Hematopoietic multipotent progenitor cell treated with erythropoietin and hydrocortisone succinate and interleukin-3 and kit ligand, for 17 days (in vitro differentiated cells): ENCODE results near the gene RECK.

Experiments used
- DNase-seq: peaks from one replicate; pipeline ENCODE4 v3.0.0-alpha.2; 2015; ENCODE audit warnings: low spot score

Gene RECK

DNA sequence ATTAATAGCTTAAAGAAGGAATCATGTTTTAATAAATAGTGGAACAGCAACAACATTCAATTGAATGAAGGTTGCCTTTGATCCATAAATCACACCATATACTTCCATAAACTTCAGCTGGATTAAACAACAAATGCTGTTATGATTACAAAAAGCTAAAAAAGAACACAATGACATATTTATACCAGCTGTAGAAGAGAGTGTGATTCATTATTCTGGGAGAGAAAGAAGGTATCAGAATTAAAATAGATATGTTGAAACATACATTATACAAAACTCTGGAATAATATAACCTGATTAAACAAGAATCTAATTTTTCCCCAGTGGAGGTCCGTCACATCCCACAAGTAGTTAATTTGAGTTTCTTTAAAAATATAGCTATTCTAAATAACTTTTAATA lies 7.5 kb upstream of the RECK start:
- DNase-seq = no peak

GRCh38 chr9:36029765-36030528 lies 6.8 kb upstream of the RECK start:
- DNase-seq = no peak

- no peak for DNase-seq
Measured at GRCh38 chr9:36030871-36031270, 5.8 kb upstream of the RECK start.

GRCh38 chr9:36031774-36032555 lies 4.7 kb upstream of the RECK start:
- DNase-seq = no peak

- DNase-seq = no peak
Measured at GRCh38 chr9:36033788-36034187, 2.9 kb upstream of the RECK start.

DNA sequence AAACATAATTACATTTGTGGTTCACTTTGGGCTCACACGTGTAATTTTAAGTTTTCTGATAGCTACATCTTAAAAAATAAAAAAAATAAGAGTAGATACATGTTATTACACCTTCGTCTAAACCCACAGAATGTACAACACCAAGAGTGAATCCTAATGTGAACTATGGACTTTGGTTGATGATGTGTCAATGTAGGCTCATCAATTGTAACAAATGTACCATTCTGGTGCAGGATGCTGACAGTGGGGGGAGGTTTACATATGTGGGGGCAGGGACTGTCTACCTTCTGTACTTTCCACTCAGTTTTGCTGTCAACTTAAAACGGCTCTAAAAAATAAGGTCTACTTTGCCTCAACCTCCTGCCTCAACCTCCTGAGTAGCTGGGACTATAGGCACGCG lies 2.5 kb upstream of the RECK start:
- DNase-seq = no peak

- DNase-seq = no peak
Measured at GRCh38 chr9:36035006-36035405, 1.7 kb upstream of the RECK start.

- no peak for DNase-seq
Measured at GRCh38 chr9:36036253-36036779, 397 bp upstream of the RECK start.

DNA sequence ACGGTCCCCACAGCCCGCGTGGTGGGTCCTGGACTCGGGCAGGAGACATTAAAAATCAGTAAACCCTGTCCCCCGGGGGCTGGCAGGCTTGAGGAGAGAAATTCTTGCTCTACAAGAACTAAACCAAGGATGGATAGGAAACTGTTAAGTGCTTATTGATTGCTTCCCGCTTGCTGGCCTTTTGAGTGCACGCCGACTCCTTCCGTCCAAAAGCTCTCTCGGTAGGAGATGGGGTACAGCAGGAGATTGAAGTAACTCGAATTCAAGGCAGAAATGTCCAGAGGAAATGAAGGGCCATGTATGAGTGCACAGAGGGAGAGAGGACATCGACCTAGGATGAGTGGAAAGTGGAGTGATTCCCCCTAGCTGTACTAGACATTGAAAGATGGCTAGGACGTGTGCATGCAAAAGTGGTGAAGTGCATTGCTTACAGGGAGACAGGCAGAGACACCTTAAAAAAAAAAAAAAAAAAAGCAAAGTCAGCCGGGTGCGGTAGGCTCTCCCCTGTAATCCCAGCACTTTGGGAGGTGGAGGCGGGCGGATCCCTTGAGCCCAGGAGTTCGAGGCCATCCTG lies 923 bp downstream of the RECK start:
- no peak for DNase-seq

DNA sequence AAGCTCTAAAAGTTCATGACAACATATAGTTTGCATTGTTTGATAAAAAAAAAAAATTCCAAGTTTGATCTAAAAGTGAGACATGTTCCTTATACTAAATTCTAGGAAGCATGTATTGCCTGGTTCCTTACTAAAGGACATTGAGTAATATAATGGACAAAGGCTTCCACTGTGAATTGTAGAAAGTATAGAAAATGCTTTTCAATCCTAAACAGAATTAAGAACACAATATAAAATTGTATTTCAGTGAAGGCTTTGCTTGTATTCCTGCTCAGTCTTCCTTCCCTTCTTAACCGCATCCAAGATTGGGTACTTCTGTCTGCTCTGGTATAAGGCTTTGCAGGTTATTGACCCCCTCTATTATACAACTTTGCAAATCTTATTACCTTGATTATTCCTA lies 2.4 kb downstream of the RECK start:
- no peak for DNase-seq

DNA sequence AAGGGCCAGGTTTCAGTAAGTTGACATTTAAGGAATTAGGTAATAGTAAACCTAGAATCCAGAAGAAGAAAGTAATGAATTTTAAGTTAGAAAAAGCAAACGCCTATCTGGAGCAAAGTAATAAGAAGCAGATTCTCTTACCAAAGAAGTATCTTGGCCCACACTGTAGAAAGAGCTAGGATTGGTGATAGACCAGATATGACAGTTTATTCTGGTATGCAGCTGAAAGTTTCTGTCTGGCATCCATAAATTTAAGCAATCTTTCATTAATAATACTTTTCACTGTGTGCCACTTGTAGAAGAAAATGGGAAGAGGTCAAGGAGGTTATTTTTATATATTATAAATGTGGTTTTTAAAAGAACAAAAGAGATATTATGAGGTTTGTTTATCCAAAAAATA lies 3.0 kb downstream of the RECK start:
- no peak for DNase-seq

- DNase-seq = no peak
Measured at GRCh38 chr9:36040271-36040925, 3.7 kb downstream of the RECK start.

- no peak for DNase-seq
Measured at GRCh38 chr9:36041506-36041905, 4.8 kb downstream of the RECK start.

- no peak for DNase-seq
Measured at GRCh38 chr9:36045610-36046009, 8.9 kb downstream of the RECK start.

DNA sequence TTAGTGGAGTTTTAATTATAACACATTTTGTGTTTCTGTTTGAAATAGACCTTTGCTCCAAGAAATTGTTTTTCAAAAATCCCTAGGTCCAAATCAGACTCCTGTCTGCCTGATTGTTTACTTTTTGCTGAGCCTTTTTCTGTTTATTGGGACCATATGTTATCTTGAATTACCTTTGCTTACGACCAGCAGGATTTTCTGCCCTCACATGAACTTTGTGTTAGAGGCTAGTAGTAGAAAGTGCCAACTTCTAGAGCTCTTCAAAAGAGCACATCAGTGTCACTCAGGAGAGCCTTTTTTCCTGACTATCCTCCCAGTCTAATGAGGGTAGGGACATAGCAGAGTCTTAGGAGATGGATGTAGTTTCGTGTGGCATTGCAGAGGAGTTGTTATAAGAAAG lies 10.2 kb downstream of the RECK start:
- no peak for DNase-seq

DNA sequence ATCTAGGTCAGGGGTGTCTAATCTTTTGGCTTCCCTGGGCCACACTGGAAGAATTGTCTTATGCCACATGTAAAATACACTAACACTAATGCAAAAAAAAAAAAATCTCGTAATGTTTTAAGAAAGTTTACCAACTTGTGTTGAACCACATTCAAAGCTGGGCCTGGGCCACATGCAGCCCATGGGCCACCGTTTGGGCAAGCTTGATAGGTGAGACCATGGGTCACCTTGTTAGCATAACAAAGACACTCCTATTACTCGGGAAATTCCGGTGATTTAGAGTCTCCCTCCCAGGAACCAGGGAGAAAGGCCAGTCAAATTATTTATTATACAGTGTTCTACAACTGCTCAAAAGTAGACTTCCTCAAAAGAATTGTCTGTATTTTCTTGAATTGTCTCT lies 12.7 kb downstream of the RECK start:
- no peak for DNase-seq

- no peak for DNase-seq
Measured at GRCh38 chr9:36050476-36050875, 13.8 kb downstream of the RECK start.

GRCh38 chr9:36051317-36051716 lies 14.6 kb downstream of the RECK start:
- no peak for DNase-seq

DNA sequence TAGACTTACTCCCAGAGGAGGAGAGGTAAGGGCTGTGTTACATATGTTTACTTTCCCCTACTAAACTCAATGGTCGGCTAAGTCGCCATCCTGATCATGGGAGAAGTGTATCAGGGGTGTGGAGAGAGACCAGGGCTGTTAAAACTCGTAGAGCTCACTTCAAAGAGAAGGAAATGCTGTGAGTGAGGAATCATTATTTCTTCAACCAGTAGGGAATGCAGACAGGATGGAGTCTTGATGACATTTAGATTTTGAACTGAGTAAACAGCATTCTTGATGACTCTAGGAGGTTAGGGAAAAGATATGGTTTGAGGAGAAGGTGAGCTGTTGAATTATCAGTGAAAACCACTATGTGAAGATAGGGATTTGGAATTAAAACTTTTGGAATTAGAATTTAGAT lies 17.3 kb downstream of the RECK start:
- no peak for DNase-seq

DNA sequence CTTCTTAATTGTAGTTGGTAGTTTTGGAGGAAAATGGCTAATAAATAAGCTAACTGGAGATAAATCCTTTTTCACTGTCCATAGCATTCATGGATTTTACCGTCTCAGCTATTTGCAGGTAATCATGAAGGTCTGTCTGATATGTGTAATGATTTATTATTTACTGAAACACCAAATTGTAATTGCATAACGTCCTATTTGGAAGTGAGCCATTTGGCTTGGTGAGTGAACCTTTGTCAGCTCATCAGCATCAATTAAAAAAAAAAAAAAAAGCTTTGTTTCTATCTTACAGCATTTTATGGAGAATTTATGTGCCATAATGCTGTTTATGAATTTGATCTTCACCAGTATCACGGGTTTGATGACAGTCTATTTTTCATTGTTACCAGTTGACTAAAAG lies 20.2 kb downstream of the RECK start:
- DNase-seq = no peak

DNA sequence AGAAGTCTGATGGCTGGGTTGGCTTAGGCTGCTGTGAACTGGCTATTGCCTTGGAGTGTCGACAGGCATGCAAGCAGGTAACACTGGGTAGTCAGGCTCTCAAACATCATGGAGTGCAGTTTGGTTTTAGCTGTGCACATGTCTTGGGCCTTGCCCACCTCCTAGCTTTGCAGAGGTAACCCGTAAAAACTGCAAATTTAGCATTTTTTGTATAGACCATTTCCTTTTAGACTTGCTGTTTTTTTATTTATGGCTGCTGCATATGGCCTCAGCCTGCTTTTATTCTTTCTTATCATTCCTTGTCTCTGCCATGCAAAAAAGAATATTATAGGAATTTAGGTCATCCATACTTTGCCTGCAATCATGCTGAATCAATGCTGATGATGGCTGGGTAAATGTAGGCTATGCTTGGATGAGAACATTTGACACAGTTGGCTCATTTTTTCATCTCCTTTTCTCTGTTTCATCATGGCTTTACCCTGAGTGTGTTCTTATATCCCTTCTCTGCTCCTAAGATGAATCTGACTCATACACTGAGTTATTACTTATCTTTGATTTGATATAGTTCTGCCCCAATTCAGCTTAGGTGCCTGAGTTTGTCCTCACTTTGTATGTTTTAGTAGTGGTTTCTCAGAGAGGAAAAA lies 27.2 kb downstream of the RECK start:
- no peak for DNase-seq

GRCh38 chr9:36064448-36065037 lies 27.8 kb downstream of the RECK start:
- DNase-seq = no peak
